GM12874 (cell line): Measurements from ENCODE around the gene SNTG2.

Experiments
- CTCF ChIP-seq: IDR thresholded peaks from 2 replicates; pipeline ENCODE4 v1.5.1; 2011; ENCODE audit warnings: low read depth, mild to moderate bottlenecking, control low read depth, low read length, moderate library complexity; ENCODE audit not compliant: insufficient read depth

The SNTG2 gene

GRCh38 chr2:922185-922584, 28.5 kb upstream of the SNTG2 start:
- no peak for TF ChIP-seq CTCF

GRCh38 chr2:923832-924601, 26.6 kb upstream of the SNTG2 start:
- TF ChIP-seq CTCF = no peak

GRCh38 chr2:924701-925100, 25.9 kb upstream of the SNTG2 start:
- no peak for TF ChIP-seq CTCF

- no peak for TF ChIP-seq CTCF
Measured at GRCh38 chr2:925309-925708, 25.3 kb upstream of the SNTG2 start.

- no peak for TF ChIP-seq CTCF
Measured at GRCh38 chr2:925711-926110, 24.9 kb upstream of the SNTG2 start.

GRCh38 chr2:926259-926793, 24.3 kb upstream of the SNTG2 start:
- no peak for TF ChIP-seq CTCF

GRCh38 chr2:926896-927295, 23.8 kb upstream of the SNTG2 start:
- no peak for TF ChIP-seq CTCF
